ENCODE data around the gene TSEN2. TPM values are rescaled to one million over a fixed set of nuclear protein-coding genes. Genes with fewer than 3 reads are reported as not detected.

The TSEN2 gene
- total RNA-seq, 1 experiment from 2014 or later = 22.0 TPM

- Histone ChIP-seq H3K56ac (ENCODE audit: insufficient read length, low read depth, low read length) (no peak overlapping the region), H4K20me1 (ENCODE audit: control insufficient read depth, insufficient read depth, insufficient read length) (no peaks in the 10 kb centered on the region), H3T11ph (ENCODE audit: low read length) (no peak overlapping the region), H3K4me1 (ENCODE audit: insufficient read depth, low read length) (no peaks in the 10 kb centered on the region), H4K91ac (ENCODE audit: insufficient read length, low read depth, low read length) (no peak overlapping the region), H2BK20ac (ENCODE audit: low read depth, low read length, poor library complexity, severe bottlenecking) (no peak overlapping the region), H4K8ac (replicated peaks; ENCODE audit: insufficient read length, low read depth, low read length) (no peak overlapping the region), H3K4ac (ENCODE audit: low read depth, low read length) (no peak overlapping the region), H3K18ac (ENCODE audit: insufficient read length, low read depth, low read length) (no peak overlapping the region), H3K9me3 (ENCODE audit: control insufficient read depth, low read depth, low read length) (no peaks in the 10 kb centered on the region), H2AK5ac (ENCODE audit: insufficient read length, low read length) (no peak overlapping the region), H2BK15ac (ENCODE audit: low read depth, low read length) (no peak overlapping the region), H3K79me2 (ENCODE audit: insufficient read depth, low read length) (no peaks in the 10 kb centered on the region), H2BK120ac (ENCODE audit: low read depth, low read length, poor library complexity, severe bottlenecking) (no peak overlapping the region), H2AFZ (ENCODE audit: low read length) (no peak overlapping the region), H3K27me3 (ENCODE audit: insufficient read depth, low read length) (no peaks in the 10 kb centered on the region), H3K23ac (ENCODE audit: insufficient read length, low read depth, low read length) (no peak overlapping the region), H2BK12ac (ENCODE audit: insufficient read length, low read depth, low read length) (no peak overlapping the region), H3K27ac (ENCODE audit: insufficient read length, low read depth, low read length) (no peak overlapping the region), H2BK5ac (ENCODE audit: insufficient read length, low read length) (no peak overlapping the region), H3K4me2 (ENCODE audit: insufficient read depth, insufficient read length, low read length) (no peak overlapping the region), H3K23me2 (ENCODE audit: insufficient read length, low read depth, low read length, poor library complexity, severe bottlenecking) (no peaks in the 10 kb centered on the region), H3K79me1 (ENCODE audit: insufficient read depth, low read depth, low read length, poor library complexity, severe bottlenecking) (no peaks in the 10 kb centered on the region), H4K5ac (ENCODE audit: insufficient read length, low read depth, low read length) (no peak overlapping the region), H3K14ac (ENCODE audit: insufficient read depth, low read length) (no peak overlapping the region), H3K9ac (ENCODE audit: extremely low read depth, insufficient read length, low read length) (no peak overlapping the region)
- H3K4me3 Mint-ChIP-seq = no peak overlapping the region
- peaks cover 19% of the 10 kb centered on the region for H3K27me3 Mint-ChIP-seq (ENCODE audit: low read depth)
- peaks cover 21 to 26% of the 10 kb centered on the region in 2 experiments for H3K4me1 Mint-ChIP-seq
- no CpG with 5 or more reads among the region's 21 CpGs for WGBS (ENCODE audit: extremely low coverage, insufficient read length, low lambda C conversion rate)
- H3K27ac Mint-ChIP-seq = no peak overlapping the region
- H3K36me3 Mint-ChIP-seq (ENCODE audit: insufficient read depth in 1 of 3, low read depth in 3 of 3) = no peaks in the 10 kb centered on the region
- no peaks in the 10 kb centered on the region for H3K9me3 Mint-ChIP-seq
- peak; percentile 43 for DNase-seq
- no peak for TF ChIP-seq CTCF (conservative IDR thresholded peaks at IDR 0.05)
Observed at GRCh38 chr3:12440927-12441714, 43.2 kb upstream of the TSEN2 start.

Measured in H9 (cell line).